ENCODE data around the gene TBC1D2. TPM values are rescaled to one million over a fixed set of nuclear protein-coding genes. Genes with fewer than 3 reads are reported as not detected.

TBC1D2 gene
- total RNA-seq, 1 experiment from 2014 or later, result 11.1 TPM

DNA sequence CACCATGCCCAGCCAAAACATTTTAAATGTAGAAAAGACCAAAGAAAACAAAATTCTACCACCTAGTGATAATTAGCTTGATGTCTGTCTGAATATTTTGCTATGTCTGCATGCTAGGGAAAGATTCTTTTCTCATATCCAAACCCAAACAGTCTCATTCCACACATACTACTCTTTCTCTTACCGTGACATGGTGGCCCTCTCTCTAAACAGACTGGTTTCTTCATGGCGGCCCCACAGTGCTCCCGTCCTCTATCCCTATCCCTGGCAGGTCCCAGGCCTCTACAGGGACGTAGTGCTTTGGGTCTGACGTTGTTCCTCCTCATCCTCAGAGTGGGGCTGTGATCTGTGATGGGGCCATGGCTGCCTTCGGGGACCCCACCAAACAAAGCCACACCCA, 71.1 kb downstream of the TBC1D2 start:
- Mint-ChIP-seq H3K4me1 (peaks cover 51% of the 10 kb centered on the region), H3K36me3 (no peaks in the 10 kb centered on the region), H3K9me3 (no peaks in the 10 kb centered on the region), H3K27ac (no peak overlapping the region), H3K27me3 (ENCODE audit: low read depth) (no peaks in the 10 kb centered on the region), H3K4me3 (no peak overlapping the region)
- DNase-seq (ENCODE audit: low spot score) (no peak), ATAC-seq (no peak)
- POLR2A ChIA-PET, result no interaction called here
- TF ChIP-seq ZNF512 (CRISPR knock-in tag; IDR thresholded peaks at IDR 0.05; ENCODE audit: borderline replicate concordance) (no peak), ELF4 (CRISPR knock-in tag; IDR thresholded peaks at IDR 0.05; ENCODE audit: low read depth) (no peak), GABPB1 (CRISPR knock-in tag; IDR thresholded peaks at IDR 0.05) (no peak), ZNF263 (CRISPR knock-in tag; IDR thresholded peaks at IDR 0.05; ENCODE audit: low read depth) (no peak), FOXJ3 (CRISPR knock-in tag; IDR thresholded peaks at IDR 0.05; ENCODE audit: borderline replicate concordance) (no peak), RELA (CRISPR knock-in tag; IDR thresholded peaks at IDR 0.05; ENCODE audit: borderline replicate concordance) (no peak), ZNF396 (CRISPR knock-in tag; IDR thresholded peaks at IDR 0.05; ENCODE audit: borderline replicate concordance) (no peak), ZBTB21 (CRISPR knock-in tag; IDR thresholded peaks at IDR 0.05; ENCODE audit: borderline replicate concordance) (no peak), SMAD4 (CRISPR knock-in tag; IDR thresholded peaks at IDR 0.05) (no peak), GTF2I (CRISPR knock-in tag; conservative IDR thresholded peaks at IDR 0.05) (no peak), NFE2L1 (CRISPR knock-in tag; IDR thresholded peaks at IDR 0.05) (no peak), ZNF423 (CRISPR knock-in tag; IDR thresholded peaks at IDR 0.05) (no peak)
- TF ChIP-seq, protein P1, sequence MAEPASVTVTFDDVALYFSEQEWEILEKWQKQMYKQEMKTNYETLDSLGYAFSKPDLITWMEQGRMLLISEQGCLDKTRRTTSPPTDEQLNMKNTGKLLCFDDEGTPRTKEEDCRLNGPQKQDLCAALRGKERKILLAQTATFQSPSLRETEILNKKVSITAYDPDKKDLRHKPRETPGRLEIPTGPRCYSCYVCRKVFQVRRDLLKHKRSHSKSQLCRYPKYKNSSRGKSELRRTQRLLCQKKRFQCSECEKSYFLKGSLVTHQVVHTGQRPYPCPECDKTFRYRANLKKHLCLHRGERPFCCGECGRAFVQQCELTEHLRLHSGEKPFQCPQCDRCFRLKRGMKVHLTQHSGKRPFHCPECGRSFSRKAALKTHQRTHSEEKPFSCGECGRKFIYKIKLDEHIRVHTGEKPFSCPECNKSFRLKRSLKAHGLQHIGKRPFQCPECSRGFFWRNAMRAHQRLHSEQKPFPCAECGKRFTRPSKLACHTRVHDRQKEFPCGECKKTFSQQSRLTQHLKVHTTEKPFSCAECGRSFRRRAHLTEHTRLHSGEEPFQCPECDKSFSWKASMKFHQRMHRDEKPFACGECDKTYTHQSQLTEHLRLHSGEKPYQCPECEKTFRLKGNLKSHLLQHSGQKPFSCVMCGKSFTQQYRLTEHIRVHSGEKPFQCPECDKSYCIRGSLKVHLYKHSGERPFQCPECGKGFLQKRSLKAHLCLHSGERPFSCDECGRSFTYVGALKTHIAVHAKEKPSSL (CRISPR knock-in tag; conservative IDR thresholded peaks at IDR 0.05), result no peak
- TF ChIP-seq, protein P2, sequence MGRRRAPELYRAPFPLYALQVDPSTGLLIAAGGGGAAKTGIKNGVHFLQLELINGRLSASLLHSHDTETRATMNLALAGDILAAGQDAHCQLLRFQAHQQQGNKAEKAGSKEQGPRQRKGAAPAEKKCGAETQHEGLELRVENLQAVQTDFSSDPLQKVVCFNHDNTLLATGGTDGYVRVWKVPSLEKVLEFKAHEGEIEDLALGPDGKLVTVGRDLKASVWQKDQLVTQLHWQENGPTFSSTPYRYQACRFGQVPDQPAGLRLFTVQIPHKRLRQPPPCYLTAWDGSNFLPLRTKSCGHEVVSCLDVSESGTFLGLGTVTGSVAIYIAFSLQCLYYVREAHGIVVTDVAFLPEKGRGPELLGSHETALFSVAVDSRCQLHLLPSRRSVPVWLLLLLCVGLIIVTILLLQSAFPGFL (CRISPR knock-in tag; IDR thresholded peaks at IDR 0.05; ENCODE audit: borderline replicate concordance), result no peak
- TF ChIP-seq, protein P3, sequence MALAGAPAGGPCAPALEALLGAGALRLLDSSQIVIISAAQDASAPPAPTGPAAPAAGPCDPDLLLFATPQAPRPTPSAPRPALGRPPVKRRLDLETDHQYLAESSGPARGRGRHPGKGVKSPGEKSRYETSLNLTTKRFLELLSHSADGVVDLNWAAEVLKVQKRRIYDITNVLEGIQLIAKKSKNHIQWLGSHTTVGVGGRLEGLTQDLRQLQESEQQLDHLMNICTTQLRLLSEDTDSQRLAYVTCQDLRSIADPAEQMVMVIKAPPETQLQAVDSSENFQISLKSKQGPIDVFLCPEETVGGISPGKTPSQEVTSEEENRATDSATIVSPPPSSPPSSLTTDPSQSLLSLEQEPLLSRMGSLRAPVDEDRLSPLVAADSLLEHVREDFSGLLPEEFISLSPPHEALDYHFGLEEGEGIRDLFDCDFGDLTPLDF (CRISPR knock-in tag; IDR thresholded peaks at IDR 0.05), result no peak
- TF ChIP-seq, protein P4, sequence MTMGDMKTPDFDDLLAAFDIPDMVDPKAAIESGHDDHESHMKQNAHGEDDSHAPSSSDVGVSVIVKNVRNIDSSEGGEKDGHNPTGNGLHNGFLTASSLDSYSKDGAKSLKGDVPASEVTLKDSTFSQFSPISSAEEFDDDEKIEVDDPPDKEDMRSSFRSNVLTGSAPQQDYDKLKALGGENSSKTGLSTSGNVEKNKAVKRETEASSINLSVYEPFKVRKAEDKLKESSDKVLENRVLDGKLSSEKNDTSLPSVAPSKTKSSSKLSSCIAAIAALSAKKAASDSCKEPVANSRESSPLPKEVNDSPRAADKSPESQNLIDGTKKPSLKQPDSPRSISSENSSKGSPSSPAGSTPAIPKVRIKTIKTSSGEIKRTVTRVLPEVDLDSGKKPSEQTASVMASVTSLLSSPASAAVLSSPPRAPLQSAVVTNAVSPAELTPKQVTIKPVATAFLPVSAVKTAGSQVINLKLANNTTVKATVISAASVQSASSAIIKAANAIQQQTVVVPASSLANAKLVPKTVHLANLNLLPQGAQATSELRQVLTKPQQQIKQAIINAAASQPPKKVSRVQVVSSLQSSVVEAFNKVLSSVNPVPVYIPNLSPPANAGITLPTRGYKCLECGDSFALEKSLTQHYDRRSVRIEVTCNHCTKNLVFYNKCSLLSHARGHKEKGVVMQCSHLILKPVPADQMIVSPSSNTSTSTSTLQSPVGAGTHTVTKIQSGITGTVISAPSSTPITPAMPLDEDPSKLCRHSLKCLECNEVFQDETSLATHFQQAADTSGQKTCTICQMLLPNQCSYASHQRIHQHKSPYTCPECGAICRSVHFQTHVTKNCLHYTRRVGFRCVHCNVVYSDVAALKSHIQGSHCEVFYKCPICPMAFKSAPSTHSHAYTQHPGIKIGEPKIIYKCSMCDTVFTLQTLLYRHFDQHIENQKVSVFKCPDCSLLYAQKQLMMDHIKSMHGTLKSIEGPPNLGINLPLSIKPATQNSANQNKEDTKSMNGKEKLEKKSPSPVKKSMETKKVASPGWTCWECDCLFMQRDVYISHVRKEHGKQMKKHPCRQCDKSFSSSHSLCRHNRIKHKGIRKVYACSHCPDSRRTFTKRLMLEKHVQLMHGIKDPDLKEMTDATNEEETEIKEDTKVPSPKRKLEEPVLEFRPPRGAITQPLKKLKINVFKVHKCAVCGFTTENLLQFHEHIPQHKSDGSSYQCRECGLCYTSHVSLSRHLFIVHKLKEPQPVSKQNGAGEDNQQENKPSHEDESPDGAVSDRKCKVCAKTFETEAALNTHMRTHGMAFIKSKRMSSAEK (CRISPR knock-in tag; IDR thresholded peaks at IDR 0.05; ENCODE audit: borderline replicate concordance), result no peak
- TF ChIP-seq, protein P5, sequence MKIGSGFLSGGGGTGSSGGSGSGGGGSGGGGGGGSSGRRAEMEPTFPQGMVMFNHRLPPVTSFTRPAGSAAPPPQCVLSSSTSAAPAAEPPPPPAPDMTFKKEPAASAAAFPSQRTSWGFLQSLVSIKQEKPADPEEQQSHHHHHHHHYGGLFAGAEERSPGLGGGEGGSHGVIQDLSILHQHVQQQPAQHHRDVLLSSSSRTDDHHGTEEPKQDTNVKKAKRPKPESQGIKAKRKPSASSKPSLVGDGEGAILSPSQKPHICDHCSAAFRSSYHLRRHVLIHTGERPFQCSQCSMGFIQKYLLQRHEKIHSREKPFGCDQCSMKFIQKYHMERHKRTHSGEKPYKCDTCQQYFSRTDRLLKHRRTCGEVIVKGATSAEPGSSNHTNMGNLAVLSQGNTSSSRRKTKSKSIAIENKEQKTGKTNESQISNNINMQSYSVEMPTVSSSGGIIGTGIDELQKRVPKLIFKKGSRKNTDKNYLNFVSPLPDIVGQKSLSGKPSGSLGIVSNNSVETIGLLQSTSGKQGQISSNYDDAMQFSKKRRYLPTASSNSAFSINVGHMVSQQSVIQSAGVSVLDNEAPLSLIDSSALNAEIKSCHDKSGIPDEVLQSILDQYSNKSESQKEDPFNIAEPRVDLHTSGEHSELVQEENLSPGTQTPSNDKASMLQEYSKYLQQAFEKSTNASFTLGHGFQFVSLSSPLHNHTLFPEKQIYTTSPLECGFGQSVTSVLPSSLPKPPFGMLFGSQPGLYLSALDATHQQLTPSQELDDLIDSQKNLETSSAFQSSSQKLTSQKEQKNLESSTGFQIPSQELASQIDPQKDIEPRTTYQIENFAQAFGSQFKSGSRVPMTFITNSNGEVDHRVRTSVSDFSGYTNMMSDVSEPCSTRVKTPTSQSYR (CRISPR knock-in tag; IDR thresholded peaks at IDR 0.05), result no peak
- CTCF ChIA-PET, result no interaction called here

Measured in WTC11 (cell line).